ENCODE results near the gene PGGT1B.
A peak's percentile ranks its signal among the peaks of the same experiment; 100 is the strongest.

Gene PGGT1B

DNA sequence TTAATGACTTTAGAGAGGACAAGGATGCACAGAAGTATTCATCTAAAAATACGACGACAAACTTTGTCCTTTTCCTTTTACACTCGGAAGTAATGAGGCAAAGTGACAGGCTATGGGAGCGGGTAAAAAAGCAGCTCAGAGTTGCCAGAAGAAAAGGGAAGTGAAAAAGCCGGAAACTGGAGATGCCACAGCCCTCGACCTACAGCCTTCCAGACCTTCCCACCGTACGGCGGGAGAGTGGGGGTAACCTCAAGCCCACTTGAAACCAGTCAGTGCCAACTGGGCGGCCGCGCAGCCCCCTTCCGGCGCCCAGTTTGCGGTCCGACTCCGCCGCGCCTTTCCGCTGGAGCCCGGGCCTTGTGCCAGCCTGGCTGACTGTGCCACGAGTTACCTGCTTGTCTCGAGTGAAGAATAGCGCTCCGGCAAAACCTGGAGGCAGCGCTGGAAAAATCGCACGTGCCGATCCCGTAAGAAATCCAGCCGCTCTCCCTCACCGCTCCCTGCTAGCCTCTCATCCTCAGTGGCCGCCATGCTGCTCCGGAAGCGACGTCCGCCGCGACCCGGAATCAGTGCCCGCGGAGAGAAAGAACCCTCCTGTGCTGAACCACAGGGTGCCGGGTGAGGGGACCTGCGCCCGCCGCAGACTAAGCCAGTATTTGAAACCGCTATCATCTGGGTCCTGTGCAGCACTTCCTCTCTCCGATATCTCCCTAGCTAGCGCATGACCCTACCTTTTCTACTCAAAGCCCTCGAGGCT is at the start of gene PGGT1B:
TSS of gene PGGT1B (minus strand) at position 557 of the 757 bp plus-strand sequence. CDS start at position 531, 26 bp downstream.
- H3K9ac ChIP-seq (ENCODE audit: insufficient read length, low read depth): peak within 1 kb of the TSS; percentile 86
- H3K4me3 ChIP-seq (ENCODE audit: insufficient read length, low read depth): peak within 1 kb of the TSS; percentile 79
- peak; percentile 42 for DNase-seq (ENCODE audit: low read depth, low spot score)
- no peaks in the 10 kb centered on the region for H3K27me3 ChIP-seq (ENCODE audit: insufficient read depth, insufficient read length)
- H3K4me1 ChIP-seq (ENCODE audit: insufficient read depth, insufficient read length): no peaks in the 10 kb centered on the region
- no peaks in the 10 kb centered on the region for H3K9me3 ChIP-seq (ENCODE audit: insufficient read depth, low read length)
- peaks cover 19% of the 10 kb centered on the region for H3K36me3 ChIP-seq (ENCODE audit: insufficient read depth, insufficient read length, low read length)
- peak; percentile 67 for TF ChIP-seq YY1 (IDR thresholded peaks at IDR 0.05; ENCODE audit: insufficient read depth, insufficient read length)
- TF ChIP-seq ZNF274 (IDR thresholded peaks at IDR 0.05; ENCODE audit: low read depth, low read length): no peak

DNA sequence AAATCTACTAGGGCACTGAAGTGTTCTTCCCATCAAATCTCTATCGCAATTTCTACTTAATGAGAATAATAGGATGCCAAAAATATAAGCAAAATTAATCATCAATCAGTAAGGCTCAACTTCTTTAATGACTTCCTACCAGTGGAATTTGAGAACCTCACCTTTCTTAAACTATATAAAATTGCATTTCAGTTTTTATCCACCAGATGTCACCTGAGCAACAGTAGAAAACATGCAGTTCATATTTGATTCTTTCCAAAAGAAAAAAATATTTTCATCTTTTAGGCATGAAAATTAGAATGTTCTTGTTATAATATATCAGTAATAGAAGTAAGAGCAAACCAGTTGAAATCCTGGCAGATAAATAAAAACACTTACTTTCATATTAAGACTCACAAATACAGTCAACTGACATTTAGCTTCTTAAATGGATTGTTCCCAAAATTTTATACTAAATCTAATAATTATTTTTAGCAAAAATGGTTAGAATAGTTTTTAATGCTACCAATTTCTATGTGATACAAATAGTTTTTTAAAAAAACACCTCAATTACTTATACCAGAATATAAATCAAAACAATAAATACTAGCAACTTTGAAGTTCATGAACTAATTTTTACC is 47.2 kb upstream of the PGGT1B start:
- Histone ChIP-seq H3K36me3 (ENCODE audit: insufficient read depth, insufficient read length, low read length) (no peaks in the 10 kb centered on the region), H3K9ac (ENCODE audit: insufficient read length, low read depth) (no peak overlapping the region), H3K27me3 (ENCODE audit: insufficient read depth, insufficient read length) (no peaks in the 10 kb centered on the region), H3K9me3 (ENCODE audit: insufficient read depth, low read length) (no peaks in the 10 kb centered on the region), H3K4me3 (ENCODE audit: insufficient read length, low read depth) (no peak overlapping the region), H3K4me1 (ENCODE audit: insufficient read depth, insufficient read length) (no peaks in the 10 kb centered on the region)
- TF ChIP-seq SUZ12 (IDR thresholded peaks at IDR 0.05; ENCODE audit: extremely low read depth, insufficient read depth, insufficient read length): no peak
- TF ChIP-seq YY1 (IDR thresholded peaks at IDR 0.05; ENCODE audit: insufficient read depth, insufficient read length): no peak
- no peak for TF ChIP-seq ZNF274 (IDR thresholded peaks at IDR 0.05; ENCODE audit: low read depth, low read length)
- DNase-seq (ENCODE audit: low read depth, low spot score): no peak

DNA sequence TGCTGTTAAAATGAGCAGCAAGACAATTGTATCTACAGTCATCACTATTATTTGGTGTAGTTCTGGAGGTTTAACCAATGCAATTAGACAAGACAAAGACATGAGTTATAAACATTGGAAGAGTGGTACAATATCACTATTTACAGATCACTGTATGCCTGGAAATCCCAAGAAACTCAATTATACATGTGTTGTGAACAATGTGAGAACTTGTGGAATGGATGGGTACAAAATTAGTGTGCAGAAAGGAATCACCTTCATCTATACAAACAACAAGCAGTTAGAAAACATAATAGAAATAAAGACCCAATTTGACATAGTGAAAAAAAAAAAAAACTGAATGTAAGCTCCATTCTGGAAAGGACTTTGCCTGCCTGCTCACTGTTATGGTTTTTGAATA is 46.1 kb upstream of the PGGT1B start:
- DNase-seq (ENCODE audit: low read depth, low spot score): no peak
- TF ChIP-seq ZNF274 (IDR thresholded peaks at IDR 0.05; ENCODE audit: low read depth, low read length): no peak
- no peak for TF ChIP-seq SUZ12 (IDR thresholded peaks at IDR 0.05; ENCODE audit: extremely low read depth, insufficient read depth, insufficient read length)
- TF ChIP-seq YY1 (IDR thresholded peaks at IDR 0.05; ENCODE audit: insufficient read depth, insufficient read length): no peak
- H3K4me1 ChIP-seq (ENCODE audit: insufficient read depth, insufficient read length): no peaks in the 10 kb centered on the region
- no peak overlapping the region for H3K4me3 ChIP-seq (ENCODE audit: insufficient read length, low read depth)
- H3K9me3 ChIP-seq (ENCODE audit: insufficient read depth, low read length): no peaks in the 10 kb centered on the region
- H3K9ac ChIP-seq (ENCODE audit: insufficient read length, low read depth): no peak overlapping the region
- H3K36me3 ChIP-seq (ENCODE audit: insufficient read depth, insufficient read length, low read length): no peaks in the 10 kb centered on the region
- H3K27me3 ChIP-seq (ENCODE audit: insufficient read depth, insufficient read length): no peaks in the 10 kb centered on the region

GRCh38 chr5:115306011-115306536 is 43.4 kb upstream of the PGGT1B start:
- DNase-seq (ENCODE audit: low read depth, low spot score): no peak
- TF ChIP-seq YY1 (IDR thresholded peaks at IDR 0.05; ENCODE audit: insufficient read depth, insufficient read length): no peak
- TF ChIP-seq ZNF274 (IDR thresholded peaks at IDR 0.05; ENCODE audit: low read depth, low read length): no peak
- no peak for TF ChIP-seq SUZ12 (IDR thresholded peaks at IDR 0.05; ENCODE audit: extremely low read depth, insufficient read depth, insufficient read length)
- no peak overlapping the region for H3K4me3 ChIP-seq (ENCODE audit: insufficient read length, low read depth)
- H3K9me3 ChIP-seq (ENCODE audit: insufficient read depth, low read length): no peaks in the 10 kb centered on the region
- H3K27me3 ChIP-seq (ENCODE audit: insufficient read depth, insufficient read length): no peaks in the 10 kb centered on the region
- no peaks in the 10 kb centered on the region for H3K36me3 ChIP-seq (ENCODE audit: insufficient read depth, insufficient read length, low read length)
- no peak overlapping the region for H3K9ac ChIP-seq (ENCODE audit: insufficient read length, low read depth)
- H3K4me1 ChIP-seq (ENCODE audit: insufficient read depth, insufficient read length): no peaks in the 10 kb centered on the region

- H3K27me3 ChIP-seq (ENCODE audit: insufficient read depth, insufficient read length): no peaks in the 10 kb centered on the region
- H3K4me1 ChIP-seq (ENCODE audit: insufficient read depth, insufficient read length): no peaks in the 10 kb centered on the region
- TF ChIP-seq ZNF274 (IDR thresholded peaks at IDR 0.05; ENCODE audit: low read depth, low read length): no peak
- TF ChIP-seq YY1 (IDR thresholded peaks at IDR 0.05; ENCODE audit: insufficient read depth, insufficient read length): no peak
- no peak for TF ChIP-seq SUZ12 (IDR thresholded peaks at IDR 0.05; ENCODE audit: extremely low read depth, insufficient read depth, insufficient read length)
- H3K36me3 ChIP-seq (ENCODE audit: insufficient read depth, insufficient read length, low read length): no peaks in the 10 kb centered on the region
- H3K9me3 ChIP-seq (ENCODE audit: insufficient read depth, low read length): no peaks in the 10 kb centered on the region
- H3K9ac ChIP-seq (ENCODE audit: insufficient read length, low read depth): no peak overlapping the region
- no peak overlapping the region for H3K4me3 ChIP-seq (ENCODE audit: insufficient read length, low read depth)
- no peak for DNase-seq (ENCODE audit: low read depth, low spot score)
Observed at GRCh38 chr5:115304496-115304895, 41.8 kb upstream of the PGGT1B start.

GRCh38 chr5:115298811-115299210 is 36.1 kb upstream of the PGGT1B start:
- no peak for DNase-seq (ENCODE audit: low read depth, low spot score)
- H3K27me3 ChIP-seq (ENCODE audit: insufficient read depth, insufficient read length): no peaks in the 10 kb centered on the region
- H3K9ac ChIP-seq (ENCODE audit: insufficient read length, low read depth): no peak overlapping the region
- no peaks in the 10 kb centered on the region for H3K4me1 ChIP-seq (ENCODE audit: insufficient read depth, insufficient read length)
- no peaks in the 10 kb centered on the region for H3K9me3 ChIP-seq (ENCODE audit: insufficient read depth, low read length)
- no peak for TF ChIP-seq SUZ12 (IDR thresholded peaks at IDR 0.05; ENCODE audit: extremely low read depth, insufficient read depth, insufficient read length)
- H3K36me3 ChIP-seq (ENCODE audit: insufficient read depth, insufficient read length, low read length): no peaks in the 10 kb centered on the region
- no peak overlapping the region for H3K4me3 ChIP-seq (ENCODE audit: insufficient read length, low read depth)

GRCh38 chr5:115297031-115297430 is 34.4 kb upstream of the PGGT1B start:
- no peak overlapping the region for H3K9ac ChIP-seq (ENCODE audit: insufficient read length, low read depth)
- no peak for DNase-seq (ENCODE audit: low read depth, low spot score)
- no peak overlapping the region for H3K4me3 ChIP-seq (ENCODE audit: insufficient read length, low read depth)
- TF ChIP-seq YY1 (IDR thresholded peaks at IDR 0.05; ENCODE audit: insufficient read depth, insufficient read length) (no peak), SUZ12 (IDR thresholded peaks at IDR 0.05; ENCODE audit: extremely low read depth, insufficient read depth, insufficient read length) (no peak)
- H3K27me3 ChIP-seq (ENCODE audit: insufficient read depth, insufficient read length): no peaks in the 10 kb centered on the region
- H3K9me3 ChIP-seq (ENCODE audit: insufficient read depth, low read length): no peaks in the 10 kb centered on the region
- no peaks in the 10 kb centered on the region for H3K36me3 ChIP-seq (ENCODE audit: insufficient read depth, insufficient read length, low read length)
- no peaks in the 10 kb centered on the region for H3K4me1 ChIP-seq (ENCODE audit: insufficient read depth, insufficient read length)

Data from NT2/D1 (cell line).